Kidney (tissue), 14 donors: ENCODE results near the gene CPXM2. TPM values are rescaled to one million over a fixed set of nuclear protein-coding genes. Genes with fewer than 3 reads are reported as not detected.

Experiments
- DNase-seq, 5 donors: peaks; one replicate each; pipeline ENCODE4 v3.0.0-alpha.2; 2013 to 2020
- FAIRE-seq: peaks from 2 replicates; lab custom pipeline; 2012; peaks lifted over from hg19 to GRCh38; lab: Jason Lieb, UNC
- H3K27ac ChIP-seq, 2 donors: one replicate each; pipeline ENCODE4 v1.7.0; 2013; ENCODE audit warnings: low read depth in 2 of 2, low read length in 2 of 2, inconsistent platforms in 1 of 2
- H3K27me3 ChIP-seq: one replicate; pipeline ENCODE4 v1.7.1; 2013; ENCODE audit warnings: low read length, inconsistent platforms; ENCODE audit not compliant: control insufficient read depth, insufficient read depth
- H3K36me3 ChIP-seq, 3 donors: one replicate each; pipeline versions ENCODE4 v1.7.0 to v1.7.1; 2013; ENCODE audit warnings: low read length in 3 of 3, control low read depth in 1 of 3, inconsistent platforms in 1 of 3; ENCODE audit not compliant: insufficient read depth in 3 of 3, control insufficient read depth in 2 of 3
- H3K4me1 ChIP-seq, 3 donors: one replicate each; pipeline versions ENCODE4 v1.7.0 to v1.7.1; 2013; ENCODE audit warnings: low read length in 3 of 3, inconsistent platforms in 1 of 3, low read depth in 1 of 3; ENCODE audit not compliant: control insufficient read depth in 2 of 3, insufficient read depth in 2 of 3
- H3K4me3 ChIP-seq, 3 donors: one replicate each; pipeline versions ENCODE4 v1.7.0 to v1.8.1; 2013; ENCODE audit warnings: low read length in 3 of 3, control low read depth in 1 of 3, inconsistent platforms in 1 of 3
- H3K9ac ChIP-seq, 3 donors: one replicate each; pipeline versions ENCODE4 v1.7.0 to v1.7.1; 2013; ENCODE audit warnings: low read length in 3 of 3, control low read depth in 1 of 3, inconsistent platforms in 1 of 3
- H3K9me3 ChIP-seq, 3 donors: one replicate each; pipeline versions ENCODE4 v1.7.0 to v1.7.1; 2013; ENCODE audit warnings: low read length in 3 of 3, control low read depth in 1 of 3, inconsistent platforms in 1 of 3; ENCODE audit not compliant: control insufficient read depth in 2 of 3, insufficient read depth in 1 of 3
- intact Hi-C: fragments of 100-400 bp; cut with DNase I; formaldehyde crosslinking; loops from one replicate; pipeline ENCODE4 v1.11.1; 2022
- polyA plus RNA-seq: library from polyadenylated mRNA; stranded (reverse); fragments of 350-450 nt; fragmentation: Illumina TruSeq; extraction: RNeasy Lipid Tissue Mini Kit (QIAGEN cat#74804); gene quantifications from one replicate; pipeline ENCODE4 v1.2.3, GENCODE V29; 2014; ENCODE audit warnings: low read depth, low replicate concordance; ENCODE audit not compliant: insufficient read depth
- total RNA-seq: library from RNA; stranded (reverse); fragmentation: NEBNext Ultra II Directional; extraction: Animal tissue kit (Norgen Biotek cat#: 25700); gene quantifications from one replicate; pipeline ENCODE4 v1.2.1, GENCODE V29; 2021
- TF ChIP-seq, protein P1 (sequence below): IDR thresholded peaks from 3 replicates; pipeline ENCODE4 v1.5.1; 2012; ENCODE audit warnings: mild to moderate bottlenecking, moderate library complexity, borderline replicate concordance; ENCODE audit not compliant: insufficient read depth; ENCODE audit errors: extremely low read depth
- donor health status: control.
- donor health status: control.
- donor health status: control.
- donor health status: control.
- donor health status: control.
- donor health status: DM: yes; HTN: yes; CAD: no.
- donor health status: Normal renal cell carcinoma (clear cell type).

The CPXM2 gene
- total and polyA plus RNA-seq, 2 donors from 2014 or later, result 18.1 to 18.5 TPM

DNA sequence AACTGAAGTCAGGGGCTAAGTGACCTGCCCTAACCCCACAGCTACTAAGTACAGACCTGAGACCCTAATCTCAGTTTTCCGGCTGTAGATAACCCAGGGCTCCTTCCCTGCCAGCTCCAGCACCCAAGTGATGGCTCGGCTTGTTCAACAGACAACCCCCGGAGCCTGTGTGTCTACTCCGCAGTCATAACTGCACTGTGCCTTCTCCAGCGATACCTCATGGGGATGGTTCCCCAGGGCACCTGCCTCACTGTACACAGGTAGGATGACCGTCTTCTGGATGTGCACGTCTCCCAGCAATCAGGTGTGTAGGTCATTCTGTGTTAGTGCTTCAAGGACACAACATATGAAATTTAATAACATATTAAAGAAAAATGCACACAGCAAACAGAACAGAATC, 37.1 kb downstream of the CPXM2 start:
- Histone ChIP-seq H3K9me3 (no peaks in the 10 kb centered on the region), H3K4me1 (peaks cover 0 to 2% (median 0%) of the 10 kb centered on the region in 3 donors), H3K36me3 (no peaks in the 10 kb centered on the region), H3K27me3 (no peaks in the 10 kb centered on the region), H3K4me3 (no peak overlapping the region), H3K27ac (no peak overlapping the region), H3K9ac (no peak overlapping the region)
- no peak for FAIRE-seq
- TF ChIP-seq, protein P1, sequence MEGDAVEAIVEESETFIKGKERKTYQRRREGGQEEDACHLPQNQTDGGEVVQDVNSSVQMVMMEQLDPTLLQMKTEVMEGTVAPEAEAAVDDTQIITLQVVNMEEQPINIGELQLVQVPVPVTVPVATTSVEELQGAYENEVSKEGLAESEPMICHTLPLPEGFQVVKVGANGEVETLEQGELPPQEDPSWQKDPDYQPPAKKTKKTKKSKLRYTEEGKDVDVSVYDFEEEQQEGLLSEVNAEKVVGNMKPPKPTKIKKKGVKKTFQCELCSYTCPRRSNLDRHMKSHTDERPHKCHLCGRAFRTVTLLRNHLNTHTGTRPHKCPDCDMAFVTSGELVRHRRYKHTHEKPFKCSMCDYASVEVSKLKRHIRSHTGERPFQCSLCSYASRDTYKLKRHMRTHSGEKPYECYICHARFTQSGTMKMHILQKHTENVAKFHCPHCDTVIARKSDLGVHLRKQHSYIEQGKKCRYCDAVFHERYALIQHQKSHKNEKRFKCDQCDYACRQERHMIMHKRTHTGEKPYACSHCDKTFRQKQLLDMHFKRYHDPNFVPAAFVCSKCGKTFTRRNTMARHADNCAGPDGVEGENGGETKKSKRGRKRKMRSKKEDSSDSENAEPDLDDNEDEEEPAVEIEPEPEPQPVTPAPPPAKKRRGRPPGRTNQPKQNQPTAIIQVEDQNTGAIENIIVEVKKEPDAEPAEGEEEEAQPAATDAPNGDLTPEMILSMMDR, result no peak
- DNase-seq, result peak in 1 of 5 donors; percentile 32
- intact Hi-C loops, result no loop called here

DNA sequence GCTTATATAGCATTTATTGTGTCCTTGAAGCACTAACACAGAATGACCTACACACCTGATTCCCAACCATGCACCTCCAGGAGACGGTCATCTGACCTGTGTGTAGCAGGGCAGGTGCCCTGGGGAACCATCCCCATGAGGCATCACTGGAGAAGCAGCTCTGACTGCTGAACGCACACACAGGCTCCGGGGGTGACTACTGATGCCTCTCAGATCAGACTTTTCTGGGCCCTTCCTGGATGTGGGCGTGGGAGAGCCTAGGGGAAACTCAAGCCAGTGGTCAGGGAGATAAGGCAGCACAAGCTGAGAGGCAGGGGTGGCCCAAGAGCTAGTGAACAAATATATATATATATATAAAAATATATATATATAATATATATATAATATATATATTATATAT, 37.6 kb downstream of the CPXM2 start:
- peaks cover 0 to 2% (median 0%) of the 10 kb centered on the region in 3 donors for H3K4me1 ChIP-seq
- H3K27ac ChIP-seq, result no peak overlapping the region
- H3K27me3 ChIP-seq, result no peaks in the 10 kb centered on the region
- no peak overlapping the region for H3K9ac ChIP-seq
- FAIRE-seq (peak; percentile 69), DNase-seq (peak in 1 of 5 donors; percentile 23)
- TF ChIP-seq, protein P1, result no peak
- intact Hi-C loops, result no loop called here
- H3K9me3 ChIP-seq, result no peaks in the 10 kb centered on the region
- H3K4me3 ChIP-seq, result no peak overlapping the region
- H3K36me3 ChIP-seq, result no peaks in the 10 kb centered on the region

DNA sequence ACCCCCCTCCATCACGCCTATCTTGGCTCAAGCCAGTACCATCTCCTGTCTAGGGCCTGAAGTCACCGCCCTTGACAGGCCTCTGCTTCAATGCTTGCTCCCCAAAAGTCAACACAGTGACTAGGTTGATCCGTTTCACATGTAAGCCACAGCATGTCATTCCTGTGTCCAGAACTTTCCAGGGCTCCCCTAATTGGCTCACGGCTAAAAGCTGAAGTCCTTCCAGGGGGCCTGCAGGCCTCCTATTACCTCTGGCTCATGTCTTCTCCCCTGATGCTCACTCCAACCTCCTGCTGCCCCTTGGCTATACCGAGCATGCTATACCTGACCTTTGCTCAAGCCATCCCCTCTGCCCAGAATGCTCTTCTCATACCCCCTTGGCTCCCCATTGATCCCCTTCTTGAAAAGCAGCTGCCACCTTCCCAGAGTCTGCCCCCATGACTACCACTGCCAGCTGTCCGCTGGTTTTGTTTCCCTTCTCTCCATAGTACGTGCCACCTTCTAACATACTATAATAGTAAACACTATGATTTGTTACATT, 39.1 kb downstream of the CPXM2 start:
- Histone ChIP-seq H3K9ac (no peak overlapping the region), H3K36me3 (no peaks in the 10 kb centered on the region), H3K27ac (no peak overlapping the region), H3K9me3 (no peaks in the 10 kb centered on the region), H3K4me1 (peaks cover 0 to 2% (median 0%) of the 10 kb centered on the region in 3 donors), H3K27me3 (no peaks in the 10 kb centered on the region), H3K4me3 (no peak overlapping the region)
- no peak for DNase-seq
- FAIRE-seq, result no peak
- intact Hi-C loops, result no loop called here
- TF ChIP-seq, protein P1, result no peak
